ENCODE measurements around the gene PRDX3.
"Not testable (repeated sequence)": the region's sequence is repeated elsewhere in the genome, so short reads cannot be mapped to it uniquely, and the experiment has no call there.

Gene PRDX3

DNA sequence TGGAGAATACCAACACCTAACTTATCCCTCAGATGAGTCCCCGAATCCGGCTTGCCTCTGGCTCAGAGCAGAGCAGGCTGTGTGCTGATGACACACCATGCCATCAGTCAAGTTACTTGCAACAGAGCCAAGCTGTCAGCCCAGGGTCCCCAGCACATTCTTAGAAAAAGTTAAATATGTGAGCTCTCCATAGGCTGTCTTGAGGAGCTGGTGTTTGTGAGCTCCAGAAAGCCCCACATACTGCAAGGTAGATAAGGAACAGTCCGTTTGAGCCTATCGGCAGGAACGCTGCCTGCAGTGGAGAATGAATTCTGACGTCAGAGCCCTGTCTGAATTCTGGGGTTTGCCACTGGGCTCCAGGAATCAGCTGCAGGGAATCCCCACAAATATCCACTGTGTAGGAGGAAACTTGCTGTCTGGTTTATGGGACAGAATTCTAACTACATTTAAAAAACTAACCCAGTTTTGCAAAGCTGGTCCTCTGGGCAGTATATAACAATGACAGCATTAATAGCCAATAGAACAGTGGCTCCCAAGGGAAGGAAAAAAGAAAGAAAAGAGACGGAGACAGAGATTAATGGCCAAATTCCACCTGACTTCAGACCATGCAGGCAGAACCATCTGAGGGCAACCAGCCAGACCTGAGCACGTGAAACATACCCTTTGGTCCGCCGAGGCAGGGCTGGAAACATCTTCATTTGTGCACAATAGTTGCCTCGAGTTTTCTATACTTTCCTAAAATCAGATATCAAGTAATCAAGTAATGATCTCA, 16.7 kb downstream of the PRDX3 start:
- DNase-seq, result no peak

DNA sequence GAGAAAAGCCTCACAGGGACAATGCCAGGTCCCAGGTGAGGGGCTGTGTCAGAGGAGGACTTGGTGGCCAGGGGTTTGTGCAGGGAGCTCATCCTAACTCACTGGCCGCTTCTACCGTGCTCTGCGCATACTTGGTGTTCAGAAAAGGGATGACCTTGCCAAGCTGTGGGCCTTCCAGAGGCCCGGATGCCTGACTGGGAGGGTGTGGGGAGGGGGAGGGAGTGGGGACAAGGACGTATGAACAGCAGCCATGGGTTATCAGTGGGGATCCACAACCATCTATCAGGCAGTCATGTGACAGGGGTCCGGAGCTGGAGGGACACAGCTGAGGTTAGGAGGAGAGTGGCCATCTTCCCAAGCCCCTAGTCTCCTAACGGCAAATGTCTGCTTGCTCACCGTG, 19.3 kb downstream of the PRDX3 start:
- DNase-seq, result no peak

DNA sequence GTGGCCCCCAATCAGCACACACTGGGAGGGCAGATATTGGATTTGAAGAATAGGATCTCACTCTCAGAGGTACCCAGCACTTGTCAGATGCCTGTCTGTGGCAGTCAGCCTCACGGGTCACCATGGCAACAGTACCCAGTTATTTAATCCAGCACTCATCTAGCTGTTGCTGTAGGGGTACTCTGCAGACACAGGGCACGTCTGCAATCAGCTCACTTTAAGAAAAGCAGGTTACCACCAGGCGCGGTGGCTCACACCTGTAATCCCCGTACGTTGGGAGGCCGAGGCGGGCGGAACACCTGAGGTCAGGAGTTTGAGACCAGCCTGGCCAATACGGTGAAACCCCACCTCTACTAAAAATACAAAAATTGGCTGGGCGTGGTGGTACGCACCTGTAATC, 25.0 kb downstream of the PRDX3 start:
- DNase-seq, result no peak

DNA sequence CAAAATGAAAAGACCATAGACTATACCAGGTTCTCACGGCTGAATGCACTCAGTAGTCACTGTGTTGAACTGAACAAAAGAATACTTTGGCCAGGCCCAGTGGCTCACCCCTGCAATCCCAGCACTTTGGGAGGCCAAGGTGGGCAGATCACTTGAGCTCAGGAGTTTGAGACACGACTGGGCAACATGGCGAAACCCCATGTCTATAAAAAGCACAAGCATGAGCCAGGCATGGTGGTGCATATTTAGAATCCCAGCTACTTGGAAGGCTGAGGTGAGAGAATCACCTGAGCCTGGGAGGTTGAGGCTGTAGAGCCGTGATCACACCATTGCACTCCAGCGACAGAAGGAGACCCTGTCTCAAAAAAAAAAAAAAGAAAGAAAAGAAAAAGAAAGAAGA, 25.6 kb downstream of the PRDX3 start:
- no peak for DNase-seq

DNA sequence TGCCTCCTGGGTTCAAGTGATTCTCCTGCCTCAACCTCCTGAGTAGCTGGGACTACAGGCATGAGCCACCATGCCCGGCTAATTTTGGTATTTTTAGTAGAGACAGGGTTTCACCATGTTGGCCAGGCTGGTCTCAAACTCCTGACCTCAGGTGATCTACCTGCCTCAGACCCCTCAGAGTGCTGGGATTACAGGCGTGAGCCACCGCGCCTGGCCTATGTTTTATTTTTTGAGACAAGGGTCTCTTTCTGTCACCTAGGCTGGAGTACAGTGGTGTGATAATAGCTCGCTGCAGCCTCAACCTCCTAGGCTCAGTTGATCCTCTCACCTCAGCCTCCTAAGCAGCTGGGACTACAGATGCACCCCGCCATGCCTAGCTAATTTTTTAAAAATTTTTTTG, 27.0 kb downstream of the PRDX3 start:
- DNase-seq, result not testable (repeated sequence)

DNA sequence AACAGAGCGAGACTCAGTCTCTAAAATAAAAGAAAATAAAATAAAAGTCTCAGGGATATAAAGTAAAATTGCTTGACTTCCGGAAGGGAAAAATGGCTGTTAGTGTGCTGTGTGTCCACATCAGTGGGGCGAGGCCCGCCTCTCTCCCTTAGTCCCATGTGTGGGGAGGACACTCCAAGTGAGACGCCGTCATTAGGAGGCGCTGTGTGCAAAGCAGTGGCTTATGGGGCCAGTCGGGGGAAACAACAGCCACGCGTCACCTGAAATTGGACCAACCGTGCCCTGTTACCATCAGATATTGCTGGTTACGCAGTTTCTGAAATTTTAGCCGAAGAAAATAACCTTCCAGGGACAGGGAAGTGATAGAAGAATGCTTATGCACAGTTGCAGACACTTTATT, 28.9 kb downstream of the PRDX3 start:
- no peak for DNase-seq

DNA sequence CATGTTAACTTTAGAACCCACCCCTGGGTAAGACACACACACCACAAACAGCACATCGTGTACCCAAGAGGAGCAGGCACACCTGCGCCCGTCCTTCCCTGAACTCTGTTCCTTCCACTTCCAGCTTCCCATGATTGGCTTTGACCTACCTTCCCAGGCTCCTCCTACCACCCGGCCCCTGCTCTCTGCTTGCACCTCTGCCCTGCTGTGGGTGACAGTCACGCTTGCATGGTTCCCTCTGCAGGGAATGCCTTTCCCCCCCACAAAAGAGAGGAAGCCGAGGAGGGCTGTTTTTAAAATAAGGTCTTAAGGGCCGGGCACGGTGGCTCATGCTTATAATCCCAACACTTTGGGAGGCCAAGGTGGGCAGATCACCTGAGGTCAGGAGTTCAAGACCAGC, 29.5 kb downstream of the PRDX3 start:
- DNase-seq, result no peak

DNA sequence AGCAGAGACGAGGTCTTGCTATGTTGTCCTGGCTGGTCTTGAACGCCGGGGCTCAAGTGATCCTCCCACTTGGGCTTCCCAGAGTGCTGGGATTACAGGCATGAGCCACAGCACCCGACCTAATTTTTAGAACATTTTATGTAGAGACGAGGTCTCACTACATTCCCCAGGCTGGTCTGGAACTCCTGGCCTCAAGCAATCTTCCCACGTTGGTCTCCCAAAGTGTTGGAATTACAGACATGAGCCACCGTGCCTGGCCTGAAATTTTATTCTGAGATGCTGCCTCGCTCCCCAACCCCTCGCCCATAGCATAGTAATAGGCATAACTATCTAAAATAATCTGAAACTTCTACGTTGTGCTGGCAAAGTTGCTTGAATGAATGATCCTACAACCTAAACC, 35.0 kb downstream of the PRDX3 start:
- no peak for DNase-seq

DNA sequence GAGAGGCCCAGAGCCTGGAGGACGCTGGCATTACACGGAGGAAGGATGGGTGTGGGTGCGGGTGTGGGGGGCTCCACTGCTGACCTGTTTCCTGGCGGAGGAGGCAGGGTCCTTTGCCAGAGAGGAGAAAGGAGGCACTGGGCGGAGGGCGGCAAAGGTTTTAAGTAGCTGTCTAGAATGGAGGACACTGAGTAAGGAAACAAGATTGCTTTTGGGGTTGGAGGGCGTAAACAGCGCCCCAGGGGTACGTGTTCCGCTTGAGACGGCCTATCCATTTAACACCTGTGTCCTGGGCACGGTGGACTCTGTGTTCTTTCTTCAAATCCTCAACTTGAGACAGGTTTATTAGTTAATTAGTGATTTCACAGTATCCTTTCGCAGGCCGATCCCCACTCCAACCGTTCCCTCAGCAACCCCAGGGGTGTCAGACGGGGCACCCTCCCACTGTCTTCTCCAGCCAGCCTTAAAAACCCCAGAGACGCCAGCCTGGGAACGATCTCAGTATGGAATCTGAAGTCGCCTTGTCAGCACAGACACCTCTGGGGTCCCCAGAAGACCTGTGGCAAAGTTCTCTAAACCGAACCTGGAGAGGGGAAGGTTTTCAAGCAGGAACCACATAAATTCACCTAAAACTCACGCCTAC, 37.9 kb downstream of the PRDX3 start:
- no peak for DNase-seq

DNA sequence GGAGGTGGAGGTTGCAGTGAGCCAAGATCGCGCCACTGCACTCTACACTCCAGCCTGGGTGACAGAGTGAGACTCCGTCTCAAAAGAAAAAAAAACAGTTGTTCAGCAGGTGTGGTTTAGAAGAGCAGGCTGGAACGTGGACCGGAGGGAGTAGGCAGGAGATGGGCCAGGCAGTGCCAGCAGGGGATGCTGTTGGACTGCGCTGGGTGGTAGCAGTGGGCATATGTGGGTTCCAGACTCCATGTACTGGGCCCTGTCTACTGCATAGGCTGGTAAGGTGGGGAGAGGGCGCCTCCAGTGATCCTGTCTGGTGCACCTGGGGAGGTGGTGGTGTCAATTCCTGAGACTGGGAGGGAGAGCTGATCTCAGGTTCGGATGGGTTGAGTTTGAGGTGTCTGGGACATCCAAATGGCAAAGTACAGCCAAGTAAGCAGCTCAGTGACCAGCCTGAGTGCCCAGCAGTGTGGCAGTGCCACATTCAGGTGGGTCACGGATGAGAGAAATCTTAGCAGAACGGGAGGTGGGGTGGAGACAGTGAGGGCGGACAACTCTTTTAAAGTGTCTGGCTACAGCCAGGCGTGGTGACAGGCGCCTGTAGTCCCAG, 39.0 kb downstream of the PRDX3 start:
- peak; percentile 70 for DNase-seq

DNA sequence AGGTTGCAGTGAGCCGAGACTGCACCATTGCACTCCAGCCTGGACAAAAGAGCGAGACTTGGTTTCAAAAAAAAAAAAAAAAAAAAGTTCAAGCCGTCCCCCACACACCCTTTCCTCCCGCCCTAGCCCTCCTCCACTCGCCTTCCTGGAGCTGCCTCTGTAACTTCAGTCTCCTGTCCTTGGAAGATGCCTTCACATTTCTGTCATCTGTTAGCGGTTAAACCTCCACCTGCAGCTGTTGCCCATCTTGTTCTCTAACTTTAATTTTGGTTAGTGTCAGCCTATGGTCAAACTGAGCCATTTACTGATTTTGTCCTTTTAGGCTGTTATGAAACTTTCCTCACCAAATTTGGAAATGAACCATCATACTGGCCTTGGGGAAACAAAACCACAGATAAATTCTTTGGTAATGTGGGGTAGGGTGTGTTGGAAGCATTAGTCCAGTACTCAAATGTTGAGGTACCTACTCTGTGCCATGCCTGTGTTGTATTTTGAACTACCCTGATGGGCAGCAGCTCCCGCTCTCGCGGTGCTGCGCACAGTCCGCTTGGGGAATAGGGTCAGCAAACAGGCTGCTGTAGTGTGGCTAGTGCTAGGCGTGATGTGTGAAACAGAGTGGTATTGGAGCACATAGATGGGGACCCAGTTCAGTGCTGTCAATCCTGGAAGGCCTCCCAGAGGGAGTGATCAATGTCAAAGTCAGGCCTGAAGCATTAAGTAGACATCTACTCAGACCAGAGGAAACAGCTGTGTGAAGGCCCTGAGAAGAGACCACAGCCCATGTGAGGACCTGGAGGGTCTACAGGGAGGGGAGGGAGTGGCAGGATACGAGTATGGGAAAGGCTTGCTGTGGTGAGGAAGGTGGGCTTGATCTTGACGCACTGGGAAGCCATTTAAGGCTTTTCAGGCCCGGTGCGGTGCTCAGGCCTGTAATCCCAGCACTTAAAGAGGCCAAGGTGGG, 40.0 kb downstream of the PRDX3 start:
- no peak for DNase-seq

DNA sequence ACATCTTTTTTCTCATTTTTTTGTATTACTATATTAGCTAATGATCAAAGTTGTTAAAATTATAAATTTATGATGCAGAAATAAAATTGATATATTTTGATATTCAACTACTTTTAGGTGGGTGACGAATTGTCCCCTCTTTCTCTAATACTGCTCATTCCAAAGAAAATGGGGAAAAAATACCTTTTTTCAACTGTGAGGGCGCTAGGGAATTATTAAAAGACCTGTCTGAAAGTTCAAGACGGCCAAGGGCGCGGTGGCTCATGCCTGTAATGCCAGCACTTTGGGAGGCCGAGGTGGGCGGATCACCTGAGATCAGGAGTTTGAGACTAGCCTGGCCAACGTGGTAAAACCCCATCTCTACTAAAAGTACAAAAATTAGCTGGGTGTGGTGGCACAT, 40.7 kb downstream of the PRDX3 start:
- not testable (repeated sequence) for DNase-seq

DNA sequence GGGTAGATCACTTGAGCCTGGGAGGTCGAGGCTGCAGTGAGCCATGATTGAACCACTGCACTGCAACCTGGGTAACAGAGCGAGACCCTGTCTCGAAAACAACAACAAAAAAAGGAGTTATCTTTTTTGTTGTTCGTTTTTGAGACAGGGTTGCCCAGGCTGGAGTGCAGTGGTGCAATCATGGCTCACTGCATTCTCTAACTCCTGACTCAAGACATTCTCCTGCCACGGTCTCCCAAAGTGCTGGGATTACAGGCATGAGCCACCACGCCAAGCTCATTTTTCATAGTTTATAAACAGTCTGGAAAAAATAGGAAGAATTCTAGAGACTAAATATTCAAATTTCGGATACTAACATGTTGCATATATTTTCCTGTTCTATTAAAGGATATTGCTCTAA, 42.5 kb downstream of the PRDX3 start:
- no peak for DNase-seq

DNA sequence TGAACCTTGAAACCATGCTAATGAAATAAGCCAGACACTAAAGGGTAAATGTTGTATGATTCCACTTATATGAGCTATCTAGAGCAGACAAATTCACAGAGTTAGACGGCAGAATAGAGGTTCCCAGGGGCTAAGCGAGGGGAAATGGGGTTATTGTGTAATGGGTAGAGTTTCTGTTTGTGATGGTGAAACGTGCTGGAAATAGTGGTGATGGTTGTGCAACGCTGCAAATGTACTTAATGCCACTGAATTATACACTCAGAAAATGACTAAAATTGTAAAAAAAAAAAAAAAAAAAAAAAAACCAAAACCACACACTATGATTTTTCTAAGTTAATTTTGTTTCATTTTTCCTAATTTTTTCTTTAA, 43.1 kb downstream of the PRDX3 start:
- DNase-seq, result peak; percentile 42

DNA sequence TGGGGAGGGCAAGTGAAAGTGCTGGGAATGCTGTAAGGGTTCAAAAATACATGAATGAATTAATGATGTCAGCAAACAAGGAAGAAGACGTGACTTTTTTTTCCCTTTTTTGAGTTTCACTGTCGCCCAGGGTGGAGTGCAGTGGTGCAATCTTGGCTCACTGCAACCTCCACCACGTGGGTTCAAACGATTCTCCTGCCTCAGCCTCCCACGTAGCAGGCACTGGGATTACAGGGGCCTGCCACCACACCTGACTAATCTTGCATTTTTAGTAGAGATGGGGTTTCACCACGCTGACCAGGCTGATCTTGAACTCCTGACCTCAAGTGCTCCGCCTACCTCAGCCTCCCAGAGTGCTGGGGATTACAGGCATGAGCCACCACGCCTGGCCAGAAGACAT, 44.7 kb downstream of the PRDX3 start:
- peak; percentile 78 for DNase-seq

DNA sequence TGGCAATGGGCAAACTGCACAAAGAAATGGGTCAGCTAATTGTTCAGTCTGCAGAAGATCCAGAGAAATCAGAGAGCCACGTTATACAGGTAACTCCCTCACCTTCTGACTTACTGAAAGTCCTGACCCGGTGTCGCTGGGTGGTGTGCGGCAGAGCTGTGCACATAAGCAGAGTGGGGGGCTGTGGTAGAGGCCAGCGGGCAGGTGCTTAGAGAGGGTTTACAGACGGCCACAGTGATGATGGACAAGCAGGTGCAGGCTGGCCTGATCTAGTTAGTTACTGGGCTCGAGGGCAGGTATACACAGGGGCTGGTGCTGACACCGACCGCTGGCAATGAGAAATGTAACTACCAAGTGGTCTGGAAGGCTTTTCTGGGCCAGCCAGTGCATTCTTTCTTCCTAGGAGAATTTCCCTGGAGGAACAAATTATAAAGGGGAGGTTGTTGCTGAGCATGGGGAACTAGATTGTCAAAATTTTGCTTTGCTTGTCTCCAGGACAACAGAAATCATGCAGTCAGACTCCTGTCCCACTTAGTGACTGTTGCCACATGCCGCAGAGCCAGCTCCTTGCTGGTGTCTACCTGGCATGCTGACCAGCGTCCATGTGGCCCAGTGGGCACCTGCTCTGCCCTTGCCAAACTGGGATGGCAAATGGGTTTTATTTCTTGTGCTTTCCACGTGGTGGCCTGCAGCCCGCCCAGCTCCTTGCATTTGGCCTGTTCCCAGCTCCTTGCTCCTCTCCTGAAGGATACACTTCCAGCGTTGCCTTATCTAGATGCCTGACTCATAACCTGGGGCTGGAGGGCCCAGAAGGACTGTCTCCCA, 45.9 kb downstream of the PRDX3 start:
- DNase-seq, result no peak

DNA sequence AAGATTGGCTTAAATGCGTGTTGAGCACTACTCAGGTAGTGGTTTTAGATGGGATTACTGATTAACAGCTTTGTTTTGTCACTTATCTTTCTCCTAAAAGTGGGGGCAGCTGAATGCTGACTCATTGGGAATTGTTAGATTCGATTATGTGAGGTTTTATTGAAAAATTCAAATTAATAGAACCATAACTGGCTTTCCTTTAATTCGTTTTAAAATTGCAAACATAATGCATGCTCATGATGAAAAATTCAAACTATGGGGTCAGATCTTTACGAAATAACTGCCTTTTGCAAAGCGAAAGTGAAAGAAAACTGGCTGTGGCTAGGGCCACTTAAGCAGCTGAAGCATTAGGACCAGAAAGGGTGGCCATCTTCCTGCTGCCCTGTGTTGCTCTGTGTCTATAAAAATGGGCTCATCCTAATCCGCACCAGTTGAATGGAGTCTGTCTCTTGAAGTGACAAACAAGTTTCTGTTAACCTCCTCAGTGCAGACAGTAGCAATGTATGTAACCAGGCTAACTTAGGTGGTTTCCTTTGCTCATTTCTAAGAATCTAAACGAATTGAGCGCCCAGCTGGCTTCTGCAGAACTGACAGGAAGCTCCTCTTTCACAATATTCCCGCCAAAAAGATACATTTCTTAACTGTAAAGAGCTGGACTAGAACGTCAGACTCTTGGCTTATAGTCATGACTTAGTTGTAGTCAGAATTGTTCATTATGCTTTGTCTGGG, 46.9 kb downstream of the PRDX3 start:
- DNase-seq, result peak; percentile 57

DNA sequence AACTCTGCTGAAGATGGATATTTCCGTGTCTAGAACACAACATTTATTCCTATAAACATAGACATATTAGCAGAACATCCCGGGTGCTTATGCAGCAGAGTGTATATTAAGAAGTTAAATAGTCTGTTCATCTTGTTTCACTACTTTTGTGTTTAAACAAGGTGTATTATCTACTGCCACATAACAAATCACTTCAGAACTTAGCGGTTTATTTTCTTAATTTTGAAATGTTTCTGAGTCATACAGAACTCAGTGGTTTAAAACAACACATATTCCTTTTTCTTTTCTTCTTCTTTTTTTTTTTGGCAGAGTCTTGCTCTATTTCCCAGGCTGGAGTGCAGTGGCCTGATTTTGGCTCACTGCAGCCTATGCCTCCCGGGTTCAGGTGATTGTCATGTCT, 48.9 kb downstream of the PRDX3 start:
- no peak for DNase-seq

DNA sequence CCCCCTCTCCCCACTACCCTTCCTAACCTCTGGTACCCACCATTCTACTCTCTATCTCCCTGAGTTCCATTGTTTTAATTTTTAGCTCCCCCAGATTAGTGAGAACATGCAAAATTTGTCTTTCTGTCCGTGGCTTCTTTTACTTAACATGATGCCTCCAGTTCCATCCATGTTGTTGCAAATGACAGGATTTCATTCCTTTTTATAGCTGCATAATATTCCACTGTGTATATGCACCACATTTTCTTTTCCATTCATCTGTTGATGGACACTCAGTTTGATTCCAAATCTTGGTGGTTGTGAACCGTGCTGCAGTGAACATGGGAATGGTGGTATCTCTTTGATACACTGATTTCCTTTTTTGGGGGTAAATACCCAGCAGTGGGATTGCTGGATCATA, 52.7 kb downstream of the PRDX3 start:
- DNase-seq, result no peak

DNA sequence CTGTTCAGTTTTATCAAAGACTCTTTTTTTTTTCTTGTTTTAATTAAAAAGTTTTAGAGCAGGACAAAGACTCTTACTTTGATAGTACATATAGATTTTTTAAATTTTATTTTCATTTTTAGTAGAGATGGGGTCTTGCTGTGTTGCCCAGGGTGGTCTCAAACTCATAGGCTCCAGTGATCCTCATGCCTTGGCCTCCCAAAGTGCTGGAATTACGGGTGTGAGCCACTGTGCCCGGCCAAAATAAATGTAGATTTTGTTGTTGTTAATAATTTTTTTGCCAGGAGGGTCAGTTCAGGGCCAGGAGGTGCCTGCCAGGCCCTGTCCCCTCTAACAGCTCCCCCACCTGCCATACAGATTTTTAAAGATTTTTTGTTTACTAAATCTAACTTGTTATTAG, 57.7 kb downstream of the PRDX3 start:
- DNase-seq, result no peak

DNA sequence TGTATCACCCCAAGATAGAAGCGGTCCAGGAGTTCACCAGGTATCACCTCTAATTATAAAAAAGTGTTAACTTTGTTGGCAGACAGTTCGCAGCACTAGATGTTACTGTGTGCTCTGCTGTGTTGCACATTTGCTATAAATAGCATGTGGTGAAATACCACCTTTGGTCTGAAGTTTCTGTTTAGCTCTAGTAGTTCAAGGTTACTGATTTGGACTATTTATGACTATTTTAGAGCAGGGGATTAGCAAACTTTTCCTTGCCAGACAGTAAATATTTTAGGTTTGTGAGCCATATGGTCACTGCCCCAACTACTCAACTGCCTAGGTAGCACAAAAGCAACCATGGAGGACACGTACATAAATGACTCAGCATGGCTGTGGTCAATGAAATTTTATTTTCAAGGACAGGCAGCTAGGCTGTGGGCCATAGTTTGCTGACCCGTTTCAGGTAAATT, 58.2 kb downstream of the PRDX3 start:
- no peak for DNase-seq

DNA sequence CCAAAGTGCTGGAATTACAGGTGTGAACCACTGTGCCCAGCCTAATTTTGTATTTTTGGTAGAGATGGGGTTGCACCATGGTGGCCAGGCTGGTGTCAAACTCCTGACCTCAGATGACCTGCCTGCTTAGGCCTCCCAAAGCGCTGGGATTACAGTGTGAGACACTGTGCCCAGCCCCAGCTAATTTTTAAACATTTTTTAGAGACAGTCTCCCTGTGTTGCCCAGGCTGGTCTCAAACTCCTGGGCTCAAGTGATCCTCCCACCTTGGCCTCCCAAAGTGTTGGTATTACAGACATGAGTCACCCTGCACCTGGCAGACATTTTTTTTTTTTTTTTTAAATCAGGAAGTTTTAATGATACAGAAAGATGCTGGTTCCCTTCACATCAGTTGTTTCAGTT, 59.2 kb downstream of the PRDX3 start:
- no peak for DNase-seq

All from stimulated activated CD8-positive, alpha-beta memory T cell treated with anti-CD3 and anti-CD28 coated beads, Interleukin-4, amount 100 ng/mL, for 48 hours (primary cell).